ENCODE results near the gene DYNC2LI1. TPM values are rescaled to one million over a fixed set of nuclear protein-coding genes. Genes with fewer than 3 reads are reported as not detected.

The DYNC2LI1 gene
- total RNA-seq, 1 experiment from 2014 or later = 17.7 TPM

DNA sequence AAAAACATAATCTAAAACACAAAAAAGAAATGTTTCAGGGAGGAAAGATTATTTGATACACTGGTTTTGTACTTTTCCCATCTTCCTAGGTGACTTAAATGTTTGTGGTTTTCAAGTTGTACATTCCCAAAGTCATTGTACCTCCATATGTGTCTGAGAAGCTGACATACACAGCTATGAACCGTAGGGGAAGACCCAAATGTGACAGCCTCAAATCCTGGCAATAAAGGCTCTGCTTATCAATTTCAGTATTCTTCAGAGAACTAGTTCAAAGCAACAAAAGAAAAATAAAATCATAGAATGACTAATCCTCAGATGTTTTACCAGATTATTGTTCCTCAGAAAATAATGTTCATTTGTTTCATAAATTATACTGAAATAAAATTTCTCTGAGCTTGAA lies 2.5 kb downstream of the DYNC2LI1 start:
- Histone ChIP-seq H2AFZ (ENCODE audit: low read length) (no peak overlapping the region), H3K27ac (ENCODE audit: low read length) (no peak overlapping the region), H3K9ac (ENCODE audit: low read length) (no peak overlapping the region), H3K9me2 (replicated peaks; ENCODE audit: low read length) (no peaks in the 10 kb centered on the region), H4K20me1 (ENCODE audit: low read length) (no peaks in the 10 kb centered on the region), H3K4me3 (ENCODE audit: low read length) (no peak overlapping the region), H3K4me2 (ENCODE audit: low read length) (no peak overlapping the region), H3F3A (ENCODE audit: low read length, unreplicated experiment) (no peaks in the 10 kb centered on the region), H3K4me1 (ENCODE audit: insufficient read depth, low read length) (no peaks in the 10 kb centered on the region), H3K79me2 (ENCODE audit: low read length) (no peaks in the 10 kb centered on the region), H3K27me3 (ENCODE audit: low read length) (no peaks in the 10 kb centered on the region), H3K9me3 (ENCODE audit: low read length) (no peaks in the 10 kb centered on the region), H3K36me3 (ENCODE audit: low read depth, low read length) (no peaks in the 10 kb centered on the region)
- ATAC-seq = no peak
- TF ChIP-seq, protein P1, sequence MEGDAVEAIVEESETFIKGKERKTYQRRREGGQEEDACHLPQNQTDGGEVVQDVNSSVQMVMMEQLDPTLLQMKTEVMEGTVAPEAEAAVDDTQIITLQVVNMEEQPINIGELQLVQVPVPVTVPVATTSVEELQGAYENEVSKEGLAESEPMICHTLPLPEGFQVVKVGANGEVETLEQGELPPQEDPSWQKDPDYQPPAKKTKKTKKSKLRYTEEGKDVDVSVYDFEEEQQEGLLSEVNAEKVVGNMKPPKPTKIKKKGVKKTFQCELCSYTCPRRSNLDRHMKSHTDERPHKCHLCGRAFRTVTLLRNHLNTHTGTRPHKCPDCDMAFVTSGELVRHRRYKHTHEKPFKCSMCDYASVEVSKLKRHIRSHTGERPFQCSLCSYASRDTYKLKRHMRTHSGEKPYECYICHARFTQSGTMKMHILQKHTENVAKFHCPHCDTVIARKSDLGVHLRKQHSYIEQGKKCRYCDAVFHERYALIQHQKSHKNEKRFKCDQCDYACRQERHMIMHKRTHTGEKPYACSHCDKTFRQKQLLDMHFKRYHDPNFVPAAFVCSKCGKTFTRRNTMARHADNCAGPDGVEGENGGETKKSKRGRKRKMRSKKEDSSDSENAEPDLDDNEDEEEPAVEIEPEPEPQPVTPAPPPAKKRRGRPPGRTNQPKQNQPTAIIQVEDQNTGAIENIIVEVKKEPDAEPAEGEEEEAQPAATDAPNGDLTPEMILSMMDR (conservative IDR thresholded peaks at IDR 0.05; ENCODE audit: low read depth, low read length) = no peak
- no peak for TF ChIP-seq EZH2phosphoT487 (IDR thresholded peaks at IDR 0.05; ENCODE audit: borderline replicate concordance, low read length)
- TF ChIP-seq EZH2 (IDR thresholded peaks at IDR 0.05; ENCODE audit: low read length, unreplicated experiment) = no peak
- POLR2A ChIA-PET (ENCODE audit: unreplicated experiment) = interaction anchor here (0.6 kb wide), 1 partner anchor 17 kb away, joined by 3 read pairs; no protein-coding TSS in a partner anchor
- DNase-seq = no peak
- intact Hi-C loops (cut with micrococcal nuclease) = no loop called here
- CTCF ChIA-PET = no interaction called here
- no TSS peak for BruUV-seq (replicated peaks)

DNA sequence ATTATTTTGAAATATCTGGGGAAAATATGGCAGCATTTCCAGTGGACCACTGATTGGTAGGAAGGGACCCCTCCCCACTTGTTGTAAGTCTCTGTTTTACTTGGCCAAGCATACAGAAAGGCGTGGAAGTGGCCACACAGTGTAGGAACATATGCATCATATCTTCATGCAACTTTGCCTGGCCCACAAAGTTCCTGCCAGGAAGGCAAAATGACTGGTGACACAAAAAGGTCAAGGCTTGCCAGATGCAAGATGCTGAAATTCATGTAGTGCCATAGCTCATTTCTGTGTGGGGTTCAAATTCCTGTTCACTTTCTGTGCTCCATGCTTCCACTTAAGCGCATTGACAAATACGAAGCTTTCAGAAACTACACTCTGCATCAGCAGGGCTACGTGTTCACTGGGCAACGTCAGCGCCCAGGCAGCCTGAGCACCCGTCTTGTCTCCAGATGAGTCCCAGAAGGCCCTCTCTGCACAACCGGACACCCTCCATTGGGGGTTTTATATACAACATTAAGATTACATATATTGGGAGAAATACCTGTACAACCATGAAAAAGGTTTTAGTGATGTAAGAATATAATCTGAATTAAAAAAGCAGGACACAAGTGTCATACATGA lies 3.6 kb downstream of the DYNC2LI1 start:
- intact Hi-C loops (cut with micrococcal nuclease) = no loop called here
- Histone ChIP-seq H3K27ac (ENCODE audit: low read length) (no peak overlapping the region), H3K4me2 (ENCODE audit: low read length) (no peak overlapping the region), H2AFZ (ENCODE audit: low read length) (no peak overlapping the region), H3K9me3 (ENCODE audit: low read length) (no peaks in the 10 kb centered on the region), H3K4me3 (ENCODE audit: low read length) (no peak overlapping the region), H3K4me1 (ENCODE audit: insufficient read depth, low read length) (no peaks in the 10 kb centered on the region), H3K27me3 (ENCODE audit: low read length) (no peaks in the 10 kb centered on the region), H3F3A (ENCODE audit: low read length, unreplicated experiment) (no peaks in the 10 kb centered on the region), H4K20me1 (ENCODE audit: low read length) (no peaks in the 10 kb centered on the region), H3K79me2 (ENCODE audit: low read length) (no peaks in the 10 kb centered on the region), H3K9ac (ENCODE audit: low read length) (no peak overlapping the region), H3K9me2 (replicated peaks; ENCODE audit: low read length) (no peaks in the 10 kb centered on the region), H3K36me3 (ENCODE audit: low read depth, low read length) (no peaks in the 10 kb centered on the region)
- ChIA-PET CTCF (no interaction called here), POLR2A (ENCODE audit: unreplicated experiment) (no interaction called here)
- ATAC-seq = no peak
- no TSS peak for BruUV-seq (replicated peaks)
- TF ChIP-seq EZH2phosphoT487 (IDR thresholded peaks at IDR 0.05; ENCODE audit: borderline replicate concordance, low read length) (no peak), EZH2 (IDR thresholded peaks at IDR 0.05; ENCODE audit: low read length, unreplicated experiment) (no peak)
- TF ChIP-seq, protein P1 (conservative IDR thresholded peaks at IDR 0.05; ENCODE audit: low read depth, low read length) = no peak
- no peak for DNase-seq

DNA sequence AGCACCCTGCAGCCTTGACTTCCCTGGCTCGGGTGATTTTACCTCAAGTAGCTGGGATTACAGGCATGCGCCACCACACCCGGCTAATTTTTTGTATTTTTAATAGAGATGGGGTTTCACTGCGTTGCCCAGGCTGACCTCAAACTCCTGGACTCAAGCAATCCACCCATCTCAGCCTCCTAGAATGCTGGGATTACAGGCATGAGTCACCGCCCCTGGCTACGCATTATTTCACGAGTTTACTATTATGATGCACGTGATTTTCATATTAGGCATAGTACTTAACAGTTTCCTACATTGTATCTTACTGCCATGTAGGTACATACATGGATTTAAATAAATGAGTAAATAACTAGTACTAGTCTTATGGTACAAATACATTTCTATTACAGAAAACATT lies 4.4 kb downstream of the DYNC2LI1 start:
- Histone ChIP-seq H2AFZ (ENCODE audit: low read length) (no peak overlapping the region), H4K20me1 (ENCODE audit: low read length) (no peaks in the 10 kb centered on the region), H3K4me1 (ENCODE audit: insufficient read depth, low read length) (no peaks in the 10 kb centered on the region), H3K79me2 (ENCODE audit: low read length) (no peaks in the 10 kb centered on the region), H3K4me3 (ENCODE audit: low read length) (no peak overlapping the region), H3K27ac (ENCODE audit: low read length) (no peak overlapping the region), H3K9ac (ENCODE audit: low read length) (no peak overlapping the region), H3K9me3 (ENCODE audit: low read length) (no peaks in the 10 kb centered on the region), H3K4me2 (ENCODE audit: low read length) (no peak overlapping the region), H3K36me3 (ENCODE audit: low read depth, low read length) (no peaks in the 10 kb centered on the region), H3F3A (ENCODE audit: low read length, unreplicated experiment) (no peaks in the 10 kb centered on the region), H3K9me2 (replicated peaks; ENCODE audit: low read length) (no peaks in the 10 kb centered on the region), H3K27me3 (ENCODE audit: low read length) (no peaks in the 10 kb centered on the region)
- DNase-seq (no peak), ATAC-seq (no peak)
- ChIA-PET POLR2A (ENCODE audit: unreplicated experiment) (no interaction called here), CTCF (no interaction called here)
- no peak for TF ChIP-seq EZH2 (IDR thresholded peaks at IDR 0.05; ENCODE audit: low read length, unreplicated experiment)
- TF ChIP-seq EZH2phosphoT487 (IDR thresholded peaks at IDR 0.05; ENCODE audit: borderline replicate concordance, low read length) = no peak
- TF ChIP-seq, protein P1 (conservative IDR thresholded peaks at IDR 0.05; ENCODE audit: low read depth, low read length) = no peak
- no TSS peak for BruUV-seq (replicated peaks)
- intact Hi-C loops (cut with micrococcal nuclease) = no loop called here

Data from PC-3 (cell line).